HEK293 (cell line): ENCODE data around the gene ULBP1.

Experiments used
- CTCF ChIA-PET: fragments of 350-600 bp; formaldehyde crosslinking; extraction: SDS; loops from one replicate; lab custom pipeline; 2021; ENCODE audit warnings: antibody characterized with exemption; lab: Yijun Ruan, JAX
- POLR2A ChIA-PET: fragments of 300-600 bp; formaldehyde crosslinking; extraction: SDS; loops from one replicate; lab custom pipeline; 2020; ENCODE audit warnings: antibody characterized with exemption, inconsistent platforms; lab: Yijun Ruan, JAX
- H3K27ac ChIP-seq: fragments of 200-500 bp; sonication (Bioruptor generic); 2 replicates; pipeline ENCODE4 v1.5.1; 2014; ENCODE audit warnings: low read depth, low read length, control low read depth, inconsistent platforms; ENCODE audit errors: extremely low read depth
- H3K36me3 ChIP-seq, 2 experiments: fragments of 200-500 bp in 1 of 2; sonication (Bioruptor generic) in 1 of 2; 1 replicate in 1 of 2; 2 replicates in 1 of 2; pipeline ENCODE4 v1.5.1; 2014 to 2017; ENCODE audit warnings: inconsistent platforms in 2 of 2, low read length in 2 of 2; ENCODE audit not compliant: control insufficient read depth in 2 of 2, insufficient read depth in 1 of 2
- H3K4me1 ChIP-seq: fragments of 200-500 bp; sonication (Bioruptor generic); 2 replicates; pipeline ENCODE4 v1.5.1; 2014; ENCODE audit warnings: mild to moderate bottlenecking, low read length, inconsistent platforms; ENCODE audit not compliant: control insufficient read depth, insufficient read depth
- H3K4me3 ChIP-seq: 2 replicates; pipeline ENCODE4 v1.5.1; 2011; ENCODE audit warnings: low read depth, mild to moderate bottlenecking, control low read depth, low read length, moderate library complexity
- H3K9me3 ChIP-seq: fragments of 200-500 bp; sonication (Bioruptor generic); 2 replicates; pipeline ENCODE4 v1.5.1; 2014; ENCODE audit warnings: low read depth, low read length, inconsistent platforms; ENCODE audit not compliant: control insufficient read depth, insufficient read depth
- EGR2 ChIP-seq: fragments of 450-650 bp; formaldehyde crosslinking; IDR thresholded peaks from 2 replicates; pipeline ENCODE4 v1.5.1; 2016; ENCODE audit warnings: low read depth, missing biosample characterization, missing genetic modification characterization
- GFI1B ChIP-seq: fragments of 450-650 bp; formaldehyde crosslinking; IDR thresholded peaks from 2 replicates; pipeline ENCODE4 v1.5.1; 2016; ENCODE audit warnings: missing biosample characterization, missing genetic modification characterization
- GLI2 ChIP-seq: fragments of 450-650 bp; formaldehyde crosslinking; IDR thresholded peaks from 2 replicates; pipeline ENCODE4; 2017; ENCODE audit warnings: missing biosample characterization, missing genetic modification characterization, low read depth, borderline replicate concordance
- GLI4 ChIP-seq: fragments of 450-650 bp; formaldehyde crosslinking; IDR thresholded peaks from 2 replicates; pipeline ENCODE4 v1.5.1; 2016; ENCODE audit warnings: missing biosample characterization, missing genetic modification characterization
- HIC1 ChIP-seq: fragments of 450-650 bp; formaldehyde crosslinking; IDR thresholded peaks from 2 replicates; pipeline ENCODE4 v1.5.1; 2016; ENCODE audit warnings: missing biosample characterization, missing genetic modification characterization
- HOXA7 ChIP-seq: sonication (generic); formaldehyde crosslinking; IDR thresholded peaks from 2 replicates; pipeline ENCODE4 v1.8.1; 2022; ENCODE audit warnings: missing genetic modification reagents, borderline replicate concordance
- HOXC10 ChIP-seq: sonication (generic); formaldehyde crosslinking; IDR thresholded peaks from 2 replicates; pipeline ENCODE4 v1.8.1; 2023; ENCODE audit warnings: mild to moderate bottlenecking, missing genetic modification reagents
- KLF9 ChIP-seq: fragments of 450-650 bp; formaldehyde crosslinking; IDR thresholded peaks from 2 replicates; pipeline ENCODE4 v1.5.1; 2016; ENCODE audit warnings: missing biosample characterization, missing genetic modification characterization, low read depth
- MZF1 ChIP-seq: fragments of 450-650 bp; formaldehyde crosslinking; IDR thresholded peaks from 2 replicates; pipeline ENCODE4 v1.5.1; 2017; ENCODE audit warnings: missing biosample characterization, missing genetic modification characterization, borderline replicate concordance
- PRDM2 ChIP-seq: fragments of 450-650 bp; formaldehyde crosslinking; IDR thresholded peaks from 2 replicates; pipeline ENCODE4 v1.5.1; 2016; ENCODE audit warnings: missing biosample characterization, missing genetic modification characterization, borderline replicate concordance
- YY1 ChIP-seq: fragments of 450-650 bp; formaldehyde crosslinking; IDR thresholded peaks from 2 replicates; pipeline ENCODE4 v1.5.1; 2018; ENCODE audit warnings: missing biosample characterization, missing genetic modification characterization
- ZFP69B ChIP-seq: fragments of 450-650 bp; formaldehyde crosslinking; IDR thresholded peaks from 2 replicates; pipeline ENCODE4 v1.5.1; 2016; ENCODE audit warnings: missing biosample characterization, missing genetic modification characterization
- ZNF10 ChIP-seq: fragments of 450-650 bp; formaldehyde crosslinking; IDR thresholded peaks from 2 replicates; pipeline ENCODE4 v1.5.1; 2017; ENCODE audit warnings: missing biosample characterization, missing genetic modification characterization
- ZNF155 ChIP-seq: fragments of 450-650 bp; formaldehyde crosslinking; IDR thresholded peaks from 2 replicates; pipeline ENCODE4 v1.5.1; 2016; ENCODE audit warnings: missing biosample characterization, missing genetic modification characterization
- ZNF16 ChIP-seq: fragments of 450-650 bp; formaldehyde crosslinking; IDR thresholded peaks from 2 replicates; pipeline ENCODE4 v1.5.1; 2016; ENCODE audit warnings: low read depth, missing biosample characterization, missing genetic modification characterization
- ZNF214 ChIP-seq: fragments of 450-650 bp; formaldehyde crosslinking; IDR thresholded peaks from 2 replicates; pipeline ENCODE4 v1.5.1; 2017; ENCODE audit warnings: missing biosample characterization, mild to moderate bottlenecking, missing genetic modification characterization, borderline replicate concordance
- ZNF223 ChIP-seq: fragments of 450-650 bp; formaldehyde crosslinking; IDR thresholded peaks from 2 replicates; pipeline ENCODE4 v1.5.1; 2016; ENCODE audit warnings: missing biosample characterization, missing genetic modification characterization
- ZNF23 ChIP-seq: fragments of 450-650 bp; formaldehyde crosslinking; IDR thresholded peaks from 2 replicates; pipeline ENCODE4 v1.5.1; 2016; ENCODE audit warnings: missing biosample characterization, missing genetic modification characterization, borderline replicate concordance
- ZNF292 ChIP-seq: fragments of 450-650 bp; formaldehyde crosslinking; IDR thresholded peaks from 2 replicates; pipeline ENCODE4 v1.5.1; 2016; ENCODE audit warnings: low read depth, missing biosample characterization, missing genetic modification characterization, borderline replicate concordance
- ZNF302 ChIP-seq: fragments of 450-650 bp; formaldehyde crosslinking; IDR thresholded peaks from 2 replicates; pipeline ENCODE4 v1.5.1; 2016; ENCODE audit warnings: missing biosample characterization, missing genetic modification characterization, low read depth
- ZNF311 ChIP-seq: fragments of 450-650 bp; formaldehyde crosslinking; IDR thresholded peaks from 2 replicates; pipeline ENCODE4 v1.5.1; 2017; ENCODE audit warnings: missing biosample characterization, missing genetic modification characterization, borderline replicate concordance
- ZNF341 ChIP-seq: fragments of 450-650 bp; formaldehyde crosslinking; IDR thresholded peaks from 2 replicates; pipeline ENCODE4; 2016; ENCODE audit warnings: low read depth, missing biosample characterization, missing genetic modification characterization
- ZNF350 ChIP-seq: fragments of 450-650 bp; formaldehyde crosslinking; IDR thresholded peaks from 2 replicates; pipeline ENCODE4 v1.5.0; 2017; ENCODE audit warnings: missing biosample characterization, mild to moderate bottlenecking, missing genetic modification characterization
- ZNF558 ChIP-seq: fragments of 450-650 bp; formaldehyde crosslinking; IDR thresholded peaks from 2 replicates; pipeline ENCODE4 v1.5.1; 2016; ENCODE audit warnings: missing biosample characterization, missing genetic modification characterization
- ZNF580 ChIP-seq: fragments of 450-650 bp; formaldehyde crosslinking; IDR thresholded peaks from 2 replicates; pipeline ENCODE4 v1.5.1; 2016; ENCODE audit warnings: missing biosample characterization, missing genetic modification characterization
- ZNF585B ChIP-seq: fragments of 450-650 bp; formaldehyde crosslinking; IDR thresholded peaks from 2 replicates; pipeline ENCODE4 v1.5.1; 2016; ENCODE audit warnings: missing biosample characterization, missing genetic modification characterization
- ZNF596 ChIP-seq: fragments of 450-650 bp; IDR thresholded peaks from 2 replicates; pipeline ENCODE4 v1.5.0; 2018; ENCODE audit warnings: missing biosample characterization, mild to moderate bottlenecking, missing genetic modification characterization, moderate library complexity
- ZNF629 ChIP-seq: fragments of 450-650 bp; formaldehyde crosslinking; IDR thresholded peaks from 2 replicates; pipeline ENCODE4 v1.5.1; 2017; ENCODE audit warnings: missing biosample characterization, missing genetic modification characterization
- ZNF658 ChIP-seq: fragments of 450-650 bp; formaldehyde crosslinking; IDR thresholded peaks from 2 replicates; pipeline ENCODE4; 2016; ENCODE audit warnings: missing biosample characterization, missing genetic modification characterization

The ULBP1 gene

GRCh38 chr6:150005761-150006651, 42.3 kb downstream of the ULBP1 start (continued):
- no peak for TF ChIP-seq PRDM2 (tag by site-specific recombination)
- TF ChIP-seq GLI2 (tag by site-specific recombination): no peak

GRCh38 chr6:150006961-150007464, 43.3 kb downstream of the ULBP1 start:
- Histone ChIP-seq H3K27ac (no peak overlapping the region), H3K9me3 (no peaks in the 10 kb centered on the region), H3K4me1 (peaks cover 3% of the 10 kb centered on the region; the same call in 1 of the 2 replicates), H3K36me3 (no peaks in the 10 kb centered on the region), H3K4me3 (no peak overlapping the region)
- CTCF ChIA-PET: interaction anchor here (0.6 to 2.5 kb wide), 21 partner anchors 10 to 644 kb away, joined by 3 to 18 read pairs (median 4); no protein-coding TSS in a partner anchor
- POLR2A ChIA-PET: interaction anchor here (1.1 kb wide), 1 partner anchor 43 kb away, joined by 6 read pairs; the partner anchor contains the start of gene ULBP1
- TF ChIP-seq ZNF596 (tag by site-specific recombination) (no peak), HOXC10 (no peak), ZNF580 (tag by site-specific recombination) (no peak), ZNF292 (no peak), HIC1 (tag by site-specific recombination) (no peak), ZNF155 (tag by site-specific recombination) (no peak), ZNF585B (no peak), ZNF350 (tag by site-specific recombination) (no peak), HOXA7 (no peak), ZNF658 (tag by site-specific recombination) (no peak), ZNF629 (tag by site-specific recombination) (no peak), ZFP69B (tag by site-specific recombination) (no peak), ZNF558 (tag by site-specific recombination) (no peak), ZNF311 (no peak), MZF1 (no peak), ZNF223 (tag by site-specific recombination) (no peak), GLI4 (tag by site-specific recombination) (no peak), GFI1B (no peak), ZNF16 (tag by site-specific recombination) (no peak), YY1 (tag by site-specific recombination) (no peak), ZNF341 (peak; percentile 90), ZNF214 (tag by site-specific recombination) (no peak), ZNF23 (tag by site-specific recombination) (no peak), EGR2 (peak; percentile 59), KLF9 (no peak), ZNF302 (tag by site-specific recombination) (no peak), ZNF10 (no peak)
